Neural cell (in vitro differentiated cells): ENCODE data around the gene EHMT1.

ENCODE experiments used
- CTCF ChIP-seq: fragments of 450-650 bp; IDR thresholded peaks from 2 replicates; pipeline ENCODE4 v1.5.1; 2014; ENCODE audit warnings: antibody characterized with exemption, mild to moderate bottlenecking, moderate library complexity; ENCODE audit not compliant: poor library complexity, severe bottlenecking
- EP300 ChIP-seq: fragments of 450-650 bp; conservative IDR thresholded peaks from 2 replicates; pipeline ENCODE4 v1.6.1; 2014; ENCODE audit warnings: antibody characterized with exemption, mild to moderate bottlenecking, moderate library complexity; ENCODE audit not compliant: poor library complexity, severe bottlenecking
- POLR2AphosphoS5 ChIP-seq: IDR thresholded peaks from 2 replicates; pipeline ENCODE4 v1.6.1; 2012
- TAF1 ChIP-seq: IDR thresholded peaks from 2 replicates; pipeline ENCODE4 v1.6.1; 2012; ENCODE audit warnings: low read depth

- no peak for TF ChIP-seq CTCF
- no peak for TF ChIP-seq EP300
- TF ChIP-seq TAF1, result no peak
- no peak for TF ChIP-seq POLR2AphosphoS5
These were observed 43.5 kb upstream of the EHMT1 start for GRCh38 chr9:137575364-137575715.
